HEK293 (cell line): Measurements from ENCODE around the gene PHLDB2.

Experiments used
- ZNF114 ChIP-seq: fragments of 450-650 bp; formaldehyde crosslinking; IDR thresholded peaks from 2 replicates; pipeline ENCODE4 v1.5.0; 2017; ENCODE audit warnings: missing biosample characterization, missing genetic modification characterization
- ZNF133 ChIP-seq: fragments of 450-650 bp; formaldehyde crosslinking; IDR thresholded peaks from 2 replicates; pipeline ENCODE4 v1.5.1; 2016; ENCODE audit warnings: missing biosample characterization, missing genetic modification characterization
- ZNF184 ChIP-seq: fragments of 450-650 bp; IDR thresholded peaks from 2 replicates; pipeline ENCODE4 v1.5.1; 2018; ENCODE audit warnings: missing biosample characterization, mild to moderate bottlenecking, missing genetic modification characterization
- ZNF530 ChIP-seq: fragments of 450-650 bp; formaldehyde crosslinking; IDR thresholded peaks from 2 replicates; pipeline ENCODE4 v1.5.1; 2016; ENCODE audit warnings: low read depth, missing biosample characterization, missing genetic modification characterization
- ZNF76 ChIP-seq: fragments of 450-650 bp; formaldehyde crosslinking; IDR thresholded peaks from 2 replicates; pipeline ENCODE4; 2016; ENCODE audit warnings: low read depth, missing biosample characterization, missing genetic modification characterization, borderline replicate concordance
- TF ChIP-seq, protein P1 (sequence below): fragments of 450-650 bp; formaldehyde crosslinking; IDR thresholded peaks from 2 replicates; pipeline ENCODE4 v1.5.1; 2016; ENCODE audit warnings: missing biosample characterization, missing genetic modification characterization
- TF ChIP-seq, protein P2 (sequence below): fragments of 450-650 bp; formaldehyde crosslinking; IDR thresholded peaks from 2 replicates; pipeline ENCODE4 v1.5.1; 2016; ENCODE audit warnings: missing biosample characterization, missing genetic modification characterization

DNA sequence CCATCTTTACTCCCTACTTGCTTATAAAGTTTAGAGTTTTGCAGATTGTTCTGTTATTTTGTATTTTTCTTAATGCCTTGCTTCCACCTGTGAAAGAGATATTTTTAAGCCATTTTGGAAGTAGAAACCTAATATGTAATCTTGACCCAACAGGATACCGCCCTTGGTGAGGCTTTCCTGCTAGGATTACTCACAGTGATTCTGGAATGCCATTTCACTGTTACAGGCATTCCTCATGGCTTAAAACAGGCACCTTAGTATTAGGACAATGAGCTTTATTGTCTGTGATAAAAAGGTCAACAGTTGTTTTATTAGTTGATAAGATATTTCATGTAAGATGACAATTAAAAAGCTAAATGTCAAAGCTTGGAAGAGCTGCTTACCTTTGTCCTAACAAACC, 58.2 kb downstream of the PHLDB2 start:
- TF ChIP-seq, protein P1, sequence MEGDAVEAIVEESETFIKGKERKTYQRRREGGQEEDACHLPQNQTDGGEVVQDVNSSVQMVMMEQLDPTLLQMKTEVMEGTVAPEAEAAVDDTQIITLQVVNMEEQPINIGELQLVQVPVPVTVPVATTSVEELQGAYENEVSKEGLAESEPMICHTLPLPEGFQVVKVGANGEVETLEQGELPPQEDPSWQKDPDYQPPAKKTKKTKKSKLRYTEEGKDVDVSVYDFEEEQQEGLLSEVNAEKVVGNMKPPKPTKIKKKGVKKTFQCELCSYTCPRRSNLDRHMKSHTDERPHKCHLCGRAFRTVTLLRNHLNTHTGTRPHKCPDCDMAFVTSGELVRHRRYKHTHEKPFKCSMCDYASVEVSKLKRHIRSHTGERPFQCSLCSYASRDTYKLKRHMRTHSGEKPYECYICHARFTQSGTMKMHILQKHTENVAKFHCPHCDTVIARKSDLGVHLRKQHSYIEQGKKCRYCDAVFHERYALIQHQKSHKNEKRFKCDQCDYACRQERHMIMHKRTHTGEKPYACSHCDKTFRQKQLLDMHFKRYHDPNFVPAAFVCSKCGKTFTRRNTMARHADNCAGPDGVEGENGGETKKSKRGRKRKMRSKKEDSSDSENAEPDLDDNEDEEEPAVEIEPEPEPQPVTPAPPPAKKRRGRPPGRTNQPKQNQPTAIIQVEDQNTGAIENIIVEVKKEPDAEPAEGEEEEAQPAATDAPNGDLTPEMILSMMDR (tag by site-specific recombination): no peak
- TF ChIP-seq ZNF184 (tag by site-specific recombination) (no peak), ZNF76 (tag by site-specific recombination) (no peak), ZNF530 (tag by site-specific recombination) (no peak), ZNF133 (tag by site-specific recombination) (no peak), ZNF114 (tag by site-specific recombination) (no peak)
- TF ChIP-seq, protein P2, sequence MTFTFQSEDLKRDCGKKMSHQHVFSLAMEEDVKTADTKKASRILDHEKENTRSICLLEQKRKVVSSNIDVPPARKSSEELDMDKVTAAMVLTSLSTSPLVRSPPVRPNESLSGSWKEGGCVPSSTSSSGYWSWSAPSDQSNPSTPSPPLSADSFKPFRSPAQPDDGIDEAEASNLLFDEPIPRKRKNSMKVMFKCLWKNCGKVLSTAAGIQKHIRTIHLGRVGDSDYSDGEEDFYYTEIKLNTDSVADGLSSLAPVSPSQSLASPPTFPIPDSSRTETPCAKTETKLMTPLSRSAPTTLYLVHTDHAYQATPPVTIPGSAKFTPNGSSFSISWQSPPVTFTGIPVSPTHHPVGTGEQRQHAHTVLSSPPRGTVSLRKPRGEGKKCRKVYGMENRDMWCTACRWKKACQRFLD (tag by site-specific recombination): no peak
